SU-DHL-6 (cell line): ENCODE data around the gene ARHGEF17.

ENCODE experiments used
- H2AFZ ChIP-seq: fragments of 200-600 bp; sonication (generic); 2 replicates; pipeline ENCODE4 v1.6.1; 2014; ENCODE audit warnings: low read depth, mild to moderate bottlenecking, moderate library complexity, mixed read lengths, antibody characterized with exemption, low read length; ENCODE audit not compliant: severe bottlenecking
- H3F3A ChIP-seq: fragments of 200-600 bp; shearing (Covaris generic); 2 replicates; pipeline ENCODE4 v1.6.0; 2016; ENCODE audit warnings: antibody characterized with exemption, mild to moderate bottlenecking; ENCODE audit not compliant: insufficient read depth
- H3K27ac ChIP-seq: fragments of 200-600 bp; sonication (generic); 2 replicates; pipeline ENCODE4 v1.5.1; 2016; ENCODE audit warnings: low read depth, mild to moderate bottlenecking, low read length, moderate library complexity, mixed read lengths
- H3K27me3 ChIP-seq: fragments of 200-600 bp; sonication (generic), shearing (Covaris generic); 2 replicates; pipeline ENCODE4 v1.6.0; 2014; ENCODE audit warnings: mild to moderate bottlenecking, low read length
- H3K36me3 ChIP-seq: fragments of 200-600 bp; sonication (generic); 2 replicates; pipeline ENCODE4 v1.6.1; 2014; ENCODE audit warnings: mild to moderate bottlenecking, low read length, mixed read lengths
- H3K4me2 ChIP-seq: fragments of 300-600, 200-600 bp; shearing (Covaris generic), sonication (generic); 2 replicates; pipeline ENCODE4 v1.6.0; 2014; ENCODE audit warnings: low read length, low read depth, mild to moderate bottlenecking; ENCODE audit not compliant: poor library complexity, severe bottlenecking
- H3K4me3 ChIP-seq: fragments of 200-600 bp; sonication (generic); 2 replicates; pipeline ENCODE4 v1.5.1; 2014; ENCODE audit warnings: antibody characterized with exemption, low read length, mild to moderate bottlenecking, mixed read lengths; ENCODE audit not compliant: insufficient read depth, poor library complexity, severe bottlenecking
- H3K79me2 ChIP-seq: fragments of 200-600 bp; sonication (generic); 2 replicates; pipeline ENCODE4 v1.6.1; 2014; ENCODE audit warnings: mild to moderate bottlenecking, low read length, moderate library complexity; ENCODE audit not compliant: insufficient read depth
- H3K9ac ChIP-seq: fragments of 200-600 bp; sonication (generic); 2 replicates; pipeline ENCODE4 v1.7.0; 2014; ENCODE audit warnings: mild to moderate bottlenecking, low read length
- H3K9me2 ChIP-seq: fragments of 200-600 bp; sonication (generic); replicated peaks from 2 replicates; pipeline ENCODE4 v1.6.1; 2014; ENCODE audit warnings: low read length; ENCODE audit not compliant: insufficient read depth
- H3K9me3 ChIP-seq: fragments of 200-600 bp; sonication (generic); 2 replicates; pipeline ENCODE4 v1.6.1; 2014; ENCODE audit warnings: low read length, mixed read lengths; ENCODE audit not compliant: insufficient read depth
- H4K20me1 ChIP-seq: fragments of 200-600 bp; sonication (generic); 2 replicates; pipeline ENCODE4 v1.6.1; 2014; ENCODE audit warnings: low read depth, mild to moderate bottlenecking, antibody characterized with exemption, low read length, moderate library complexity, mixed read lengths
- CTCF ChIP-seq: fragments of 200-600 bp; sonication (generic); IDR thresholded peaks from one replicate; pipeline ENCODE4 v1.5.1; 2017; ENCODE audit warnings: antibody characterized with exemption, mild to moderate bottlenecking, low read length, moderate library complexity; ENCODE audit not compliant: insufficient read depth, poor library complexity, severe bottlenecking
- EZH2phosphoT487 ChIP-seq: fragments of 200-600 bp; sonication (generic), shearing (Covaris generic); conservative IDR thresholded peaks from 2 replicates; pipeline ENCODE4 v1.6.1; 2018; ENCODE audit warnings: mild to moderate bottlenecking, antibody characterized with exemption, low read length, moderate library complexity, mixed read lengths

Gene ARHGEF17

DNA sequence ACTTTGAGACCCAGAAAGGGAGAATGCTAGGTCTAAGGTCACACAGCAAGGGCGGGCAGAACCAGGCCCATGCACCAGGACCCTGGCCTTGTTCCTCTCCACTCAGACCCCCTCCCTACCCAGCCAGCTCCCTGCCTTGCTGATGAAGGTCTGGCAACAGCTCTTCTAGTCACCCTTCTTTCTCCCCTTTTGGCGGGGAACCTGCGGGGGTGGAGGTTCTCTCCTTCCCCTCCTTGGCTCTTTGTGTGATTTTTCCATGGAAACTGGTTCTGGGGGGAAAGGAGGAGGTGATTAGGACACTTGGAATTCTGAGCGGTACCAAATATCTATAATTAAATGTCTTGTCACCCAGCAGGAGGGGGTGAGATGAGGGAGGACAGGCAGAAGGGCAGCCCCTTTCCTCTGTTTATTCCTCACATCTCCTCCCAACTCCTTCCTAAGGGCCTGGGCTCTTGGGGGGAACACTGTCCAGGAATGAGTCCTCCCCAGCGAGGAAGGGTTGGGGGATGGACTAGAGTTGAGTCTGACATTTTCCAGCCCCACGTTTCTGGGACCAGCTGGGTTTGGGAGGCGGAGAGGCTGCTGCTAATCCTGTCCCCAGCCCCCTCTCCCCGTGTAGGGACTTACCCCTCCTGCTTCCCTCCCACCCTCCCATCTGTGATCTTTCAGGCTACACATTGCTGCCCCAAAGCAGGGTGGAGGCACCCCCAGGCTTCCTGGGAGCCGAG, 7.4 kb downstream of the ARHGEF17 start:
- no peaks in the 10 kb centered on the region for H3K79me2 ChIP-seq
- no peaks in the 10 kb centered on the region for H3F3A ChIP-seq
- no peak overlapping the region for H3K9ac ChIP-seq

GRCh38 chr11:73316422-73316821, 8.3 kb downstream of the ARHGEF17 start:
- H2AFZ ChIP-seq = no peak overlapping the region
- no peak for TF ChIP-seq EZH2phosphoT487
- no peak for TF ChIP-seq CTCF

More for the DNA sequence above, 7.4 kb downstream of the ARHGEF17 start:
- no peak overlapping the region for H3K4me3 ChIP-seq
- no peaks in the 10 kb centered on the region for H3K9me2 ChIP-seq
- no peak overlapping the region for H2AFZ ChIP-seq
- no peak overlapping the region for H3K27ac ChIP-seq
- TF ChIP-seq CTCF = no peak
- TF ChIP-seq EZH2phosphoT487 = no peak
- no peaks in the 10 kb centered on the region for H3K9me3 ChIP-seq
- no peaks in the 10 kb centered on the region for H4K20me1 ChIP-seq
- H3K36me3 ChIP-seq = no peaks in the 10 kb centered on the region
- no peak overlapping the region for H3K4me2 ChIP-seq
- no peaks in the 10 kb centered on the region for H3K27me3 ChIP-seq

DNA sequence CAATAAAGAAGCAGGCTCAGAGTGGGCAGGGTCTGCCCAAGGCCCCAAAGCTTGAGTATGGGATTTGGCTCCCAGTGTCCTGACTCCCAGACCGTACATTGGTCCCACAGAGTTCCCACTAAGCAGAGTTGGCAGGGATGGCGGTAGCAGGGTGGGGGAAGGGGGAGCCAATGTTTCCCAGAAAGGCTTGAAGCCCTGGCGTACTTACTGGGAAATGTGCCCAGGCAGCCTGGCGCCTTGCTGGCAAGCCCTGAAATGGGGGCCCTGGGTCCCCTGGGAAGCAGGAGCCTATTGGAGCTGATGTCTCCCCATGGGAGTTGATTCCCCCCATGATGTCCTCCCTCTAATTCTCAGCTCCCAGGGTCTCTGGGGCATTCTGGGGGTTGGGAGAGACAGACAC, 9.3 kb downstream of the ARHGEF17 start:
- no peaks in the 10 kb centered on the region for H3K79me2 ChIP-seq
- H3K36me3 ChIP-seq = no peaks in the 10 kb centered on the region
- H3K9me3 ChIP-seq = no peaks in the 10 kb centered on the region
- H3F3A ChIP-seq = no peaks in the 10 kb centered on the region
- no peak overlapping the region for H3K9ac ChIP-seq
- H2AFZ ChIP-seq = no peak overlapping the region
- no peak overlapping the region for H3K4me2 ChIP-seq
- TF ChIP-seq EZH2phosphoT487 (no peak), CTCF (no peak)
- no peaks in the 10 kb centered on the region for H3K27me3 ChIP-seq
- no peaks in the 10 kb centered on the region for H3K9me2 ChIP-seq
- no peak overlapping the region for H3K27ac ChIP-seq
- H4K20me1 ChIP-seq = no peaks in the 10 kb centered on the region
- no peak overlapping the region for H3K4me3 ChIP-seq

More at GRCh38 chr11:73316422-73316821, 8.3 kb downstream of the ARHGEF17 start:
- Histone ChIP-seq H3K9me2 (no peaks in the 10 kb centered on the region), H3F3A (no peaks in the 10 kb centered on the region), H3K4me2 (no peak overlapping the region), H3K9me3 (no peaks in the 10 kb centered on the region), H3K36me3 (no peaks in the 10 kb centered on the region), H4K20me1 (no peaks in the 10 kb centered on the region), H3K79me2 (no peaks in the 10 kb centered on the region), H3K27me3 (no peaks in the 10 kb centered on the region), H3K4me3 (no peak overlapping the region), H3K27ac (no peak overlapping the region), H3K9ac (no peak overlapping the region)
